ENCODE data around the gene ZNF423. TPM values are rescaled to one million over a fixed set of nuclear protein-coding genes. Genes with fewer than 3 reads are reported as not detected.
"Not testable (repeated sequence)": the region's sequence is repeated elsewhere in the genome, so short reads cannot be mapped to it uniquely, and the experiment has no call there.

The ZNF423 gene
- total and polyA plus RNA-seq, 7 donors, result 2.3 to 30.7 (median 14.4) TPM

- 77 to 90% (median 78%) methylated on average over 10 of the region's 10 CpGs for WGBS, 3 donors
Measured at GRCh38 chr16:49684696-49685095, 171.2 kb downstream of the ZNF423 start.

GRCh38 chr16:49682577-49683165, 173.2 kb downstream of the ZNF423 start:
- Histone ChIP-seq H3K4me1 (no peaks in the 10 kb centered on the region), H3K9me3 (peaks cover 7% of the 10 kb centered on the region), H3K27me3 (ENCODE audit: insufficient read depth in 3 of 3, low read length in 2 of 3) (no peaks in the 10 kb centered on the region), H3K27ac (no peak overlapping the region), H3K4me3 (no peak overlapping the region), H3K36me3 (ENCODE audit: insufficient read depth in 1 of 2, low read depth in 1 of 2) (no peaks in the 10 kb centered on the region)
- DNase-seq, result no peak
- intact Hi-C loops (cut with DNase I), result no loop called here
- WGBS, 3 donors, result 94 to 96% (median 95%) methylated on average over 16 of the region's 16 CpGs
- ATAC-seq, result no peak
- TF ChIP-seq CTCF (IDR thresholded peaks at IDR 0.05), result no peak

More at GRCh38 chr16:49684696-49685095, 171.2 kb downstream of the ZNF423 start:
- intact Hi-C loops (cut with DNase I), result no loop called here
- no peak for ATAC-seq
- Histone ChIP-seq H3K27me3 (ENCODE audit: insufficient read depth in 3 of 3, low read length in 2 of 3) (no peaks in the 10 kb centered on the region), H3K27ac (no peak overlapping the region), H3K9me3 (peaks cover 7% of the 10 kb centered on the region), H3K4me1 (no peaks in the 10 kb centered on the region), H3K4me3 (no peak overlapping the region), H3K36me3 (ENCODE audit: insufficient read depth in 1 of 2, low read depth in 1 of 2) (peaks cover 0 to 7% of the 10 kb centered on the region in 2 donors)
- no peak for TF ChIP-seq CTCF (IDR thresholded peaks at IDR 0.05)
- DNase-seq, result no peak

- no peaks in the 10 kb centered on the region for H3K4me1 ChIP-seq
- H3K27ac ChIP-seq, result no peak overlapping the region
- intact Hi-C loops (cut with DNase I), result no loop called here
- DNase-seq, result no peak
- ATAC-seq, result no peak
- H3K4me3 ChIP-seq, result no peak overlapping the region
- H3K9me3 ChIP-seq, result peaks cover 7% of the 10 kb centered on the region
- H3K36me3 ChIP-seq (ENCODE audit: insufficient read depth in 1 of 2, low read depth in 1 of 2), result no peaks in the 10 kb centered on the region
- WGBS, 3 donors, result 77 to 84% (median 81%) methylated on average over 9 of the region's 9 CpGs
- no peak for TF ChIP-seq CTCF (IDR thresholded peaks at IDR 0.05)
- no peaks in the 10 kb centered on the region for H3K27me3 ChIP-seq (ENCODE audit: insufficient read depth in 3 of 3, low read length in 2 of 3)
Measured at GRCh38 chr16:49681217-49681883, 174.6 kb downstream of the ZNF423 start.

GRCh38 chr16:49679095-49679494, 176.8 kb downstream of the ZNF423 start:
- Histone ChIP-seq H3K4me1 (no peaks in the 10 kb centered on the region), H3K27ac (no peak overlapping the region), H3K9me3 (peaks cover 7% of the 10 kb centered on the region), H3K36me3 (ENCODE audit: insufficient read depth in 1 of 2, low read depth in 1 of 2) (no peaks in the 10 kb centered on the region), H3K27me3 (ENCODE audit: insufficient read depth in 3 of 3, low read length in 2 of 3) (no peaks in the 10 kb centered on the region), H3K4me3 (no peak overlapping the region)
- ATAC-seq, result no peak
- DNase-seq, result no peak
- no peak for TF ChIP-seq CTCF (IDR thresholded peaks at IDR 0.05)
- intact Hi-C loops (cut with DNase I), result no loop called here
- WGBS, 3 donors, result 48 to 76% (median 59%) methylated on average over 7 of the region's 7 CpGs

- WGBS, 3 donors, result 89 to 90% (median 89%) methylated on average over 6 of the region's 6 CpGs
- H3K27me3 ChIP-seq (ENCODE audit: insufficient read depth in 3 of 3, low read length in 2 of 3); H3K9me3 ChIP-seq; H3K27ac ChIP-seq; H3K4me1 ChIP-seq; H3K36me3 ChIP-seq (ENCODE audit: insufficient read depth in 1 of 2, low read depth in 1 of 2); ATAC-seq; intact Hi-C loops (cut with DNase I); H3K4me3 ChIP-seq; DNase-seq: not testable (repeated sequence)
Measured at GRCh38 chr16:49677661-49678060, 178.3 kb downstream of the ZNF423 start.

Measured in psoas muscle (tissue), 8 donors.